BE2C (cell line): ENCODE results near the gene ST6GALNAC5.

Experiments
- DNase-seq: peaks from one replicate; pipeline ENCODE4 v3.0.0-alpha.2; 2020
- H3K27me3 ChIP-seq: fragments of 250-450 bp; sonication (Bioruptor Pico); 2 replicates; pipeline ENCODE4 v1.5.1; 2020; ENCODE audit warnings: mild to moderate bottlenecking
- H3K36me3 ChIP-seq: fragments of 250-450 bp; sonication (Bioruptor Pico); 2 replicates; pipeline ENCODE4 v1.5.1; 2020; ENCODE audit warnings: mild to moderate bottlenecking
- H3K4me1 ChIP-seq: fragments of 250-450 bp; sonication (Bioruptor Pico); 2 replicates; pipeline ENCODE4 v1.5.1; 2020
- H3K4me3 ChIP-seq: 2 replicates; pipeline ENCODE4 v1.5.1; 2011; ENCODE audit warnings: low read depth, low read length
- H3K9me3 ChIP-seq: fragments of 250-450 bp; sonication (Bioruptor Pico); 2 replicates; pipeline ENCODE4 v1.5.1; 2020
- TF ChIP-seq, protein P1 (sequence below): IDR thresholded peaks from 2 replicates; pipeline ENCODE4 v1.5.1; 2012; ENCODE audit warnings: mild to moderate bottlenecking, low read depth, low read length

The ST6GALNAC5 gene

DNA sequence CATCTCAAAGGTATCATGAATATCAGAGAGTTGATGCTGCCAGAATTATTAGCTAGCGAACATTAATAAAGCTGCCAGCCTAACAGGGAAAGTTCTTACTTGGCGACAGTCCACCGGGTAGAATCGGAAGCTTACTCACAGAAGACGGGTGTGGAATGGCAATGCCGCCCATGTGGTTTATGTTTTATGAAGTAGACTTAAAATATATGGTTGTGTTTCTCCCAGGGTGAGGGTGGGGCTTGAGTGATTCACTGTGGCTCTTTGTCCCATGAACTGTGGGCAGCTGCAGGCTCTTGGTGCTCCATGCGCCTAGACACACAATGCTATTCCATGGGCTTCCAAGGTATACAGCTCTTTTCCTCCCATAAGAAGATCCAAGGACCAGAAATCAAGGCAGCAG lies 189.2 kb downstream of the ST6GALNAC5 start:
- no peaks in the 10 kb centered on the region for H3K36me3 ChIP-seq
- H3K4me1 ChIP-seq, result no peaks in the 10 kb centered on the region
- no peaks in the 10 kb centered on the region for H3K9me3 ChIP-seq
- DNase-seq, result no peak
- no peak overlapping the region for H3K4me3 ChIP-seq
- H3K27me3 ChIP-seq, result no peaks in the 10 kb centered on the region
- TF ChIP-seq, protein P1, sequence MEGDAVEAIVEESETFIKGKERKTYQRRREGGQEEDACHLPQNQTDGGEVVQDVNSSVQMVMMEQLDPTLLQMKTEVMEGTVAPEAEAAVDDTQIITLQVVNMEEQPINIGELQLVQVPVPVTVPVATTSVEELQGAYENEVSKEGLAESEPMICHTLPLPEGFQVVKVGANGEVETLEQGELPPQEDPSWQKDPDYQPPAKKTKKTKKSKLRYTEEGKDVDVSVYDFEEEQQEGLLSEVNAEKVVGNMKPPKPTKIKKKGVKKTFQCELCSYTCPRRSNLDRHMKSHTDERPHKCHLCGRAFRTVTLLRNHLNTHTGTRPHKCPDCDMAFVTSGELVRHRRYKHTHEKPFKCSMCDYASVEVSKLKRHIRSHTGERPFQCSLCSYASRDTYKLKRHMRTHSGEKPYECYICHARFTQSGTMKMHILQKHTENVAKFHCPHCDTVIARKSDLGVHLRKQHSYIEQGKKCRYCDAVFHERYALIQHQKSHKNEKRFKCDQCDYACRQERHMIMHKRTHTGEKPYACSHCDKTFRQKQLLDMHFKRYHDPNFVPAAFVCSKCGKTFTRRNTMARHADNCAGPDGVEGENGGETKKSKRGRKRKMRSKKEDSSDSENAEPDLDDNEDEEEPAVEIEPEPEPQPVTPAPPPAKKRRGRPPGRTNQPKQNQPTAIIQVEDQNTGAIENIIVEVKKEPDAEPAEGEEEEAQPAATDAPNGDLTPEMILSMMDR, result no peak

DNA sequence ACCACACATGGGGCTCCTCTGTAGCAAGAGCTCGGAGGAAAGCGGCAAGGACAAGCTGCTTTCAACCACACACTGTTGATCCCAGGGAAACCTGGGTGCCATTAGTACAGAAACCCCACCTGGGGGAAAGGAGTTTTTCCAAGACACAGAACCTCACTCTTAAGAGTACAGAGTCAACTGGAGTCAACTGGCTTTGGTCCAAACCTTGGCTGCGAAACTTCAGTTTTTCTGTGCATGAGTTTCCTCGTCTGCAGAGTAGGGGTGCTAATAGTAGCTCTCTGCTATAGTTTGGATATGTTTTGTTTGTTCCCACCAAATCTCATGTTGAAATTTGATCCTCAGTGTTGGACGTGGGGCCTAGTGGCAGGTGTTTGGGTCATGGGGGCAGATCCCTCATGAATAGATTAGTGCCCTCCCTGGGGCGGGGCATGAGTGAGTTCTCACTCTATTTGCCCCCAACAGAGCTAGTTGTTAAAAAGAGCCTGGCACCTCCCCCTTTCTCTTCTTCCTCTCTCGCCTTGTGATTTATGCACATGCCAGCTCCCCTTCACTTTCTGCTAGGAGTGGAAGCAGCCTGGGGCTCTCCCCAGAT lies 190.8 kb downstream of the ST6GALNAC5 start:
- Histone ChIP-seq H3K9me3 (no peaks in the 10 kb centered on the region), H3K27me3 (no peaks in the 10 kb centered on the region), H3K4me1 (no peaks in the 10 kb centered on the region), H3K36me3 (no peaks in the 10 kb centered on the region), H3K4me3 (no peak overlapping the region)
- no peak for DNase-seq
- TF ChIP-seq, protein P1, result no peak

DNA sequence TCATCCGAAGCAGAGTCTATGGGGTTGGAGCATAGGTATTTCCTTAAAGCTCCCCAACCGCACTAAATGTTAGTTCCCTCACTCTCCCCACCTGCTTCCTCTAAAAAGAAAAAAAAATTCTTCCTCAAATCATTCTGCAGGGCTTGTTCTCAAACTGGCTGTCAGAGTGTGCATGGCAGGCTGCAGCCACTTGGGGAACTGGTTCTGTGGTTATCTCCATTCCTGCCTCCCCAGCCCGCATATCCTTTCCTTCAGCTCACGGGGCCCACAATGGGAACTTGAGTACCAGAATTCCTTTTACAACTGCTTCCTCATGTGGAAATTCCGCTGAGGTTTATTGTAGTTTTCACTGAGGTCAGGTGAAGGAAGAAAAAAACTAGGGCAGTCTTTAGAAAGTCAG lies 192.7 kb downstream of the ST6GALNAC5 start:
- TF ChIP-seq, protein P1, result no peak
- no peak overlapping the region for H3K4me3 ChIP-seq
- no peaks in the 10 kb centered on the region for H3K4me1 ChIP-seq
- H3K9me3 ChIP-seq, result no peaks in the 10 kb centered on the region
- no peak for DNase-seq
- no peaks in the 10 kb centered on the region for H3K36me3 ChIP-seq
- no peaks in the 10 kb centered on the region for H3K27me3 ChIP-seq

DNA sequence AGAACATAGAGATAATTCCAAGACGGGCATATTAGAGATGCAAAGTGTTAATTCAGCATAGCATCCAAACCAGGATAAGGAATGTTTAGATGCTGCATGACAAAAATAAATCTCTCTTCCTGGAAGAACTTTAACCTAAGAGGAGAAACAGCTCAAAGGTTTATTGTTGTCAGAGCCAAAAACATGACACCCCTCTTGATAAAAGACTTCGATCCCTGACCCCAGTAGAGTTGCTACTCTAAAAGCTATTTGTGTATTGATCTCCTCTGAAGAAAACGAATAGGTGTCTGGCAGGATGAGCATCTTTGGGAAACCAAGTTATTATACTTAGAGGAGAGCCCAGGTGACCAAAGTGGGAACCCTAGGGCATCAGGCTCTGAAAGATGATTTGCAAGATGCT lies 193.9 kb downstream of the ST6GALNAC5 start:
- Histone ChIP-seq H3K9me3 (no peaks in the 10 kb centered on the region), H3K4me3 (no peak overlapping the region), H3K36me3 (no peaks in the 10 kb centered on the region), H3K4me1 (no peaks in the 10 kb centered on the region), H3K27me3 (no peaks in the 10 kb centered on the region)
- TF ChIP-seq, protein P1, result no peak
- DNase-seq, result no peak

DNA sequence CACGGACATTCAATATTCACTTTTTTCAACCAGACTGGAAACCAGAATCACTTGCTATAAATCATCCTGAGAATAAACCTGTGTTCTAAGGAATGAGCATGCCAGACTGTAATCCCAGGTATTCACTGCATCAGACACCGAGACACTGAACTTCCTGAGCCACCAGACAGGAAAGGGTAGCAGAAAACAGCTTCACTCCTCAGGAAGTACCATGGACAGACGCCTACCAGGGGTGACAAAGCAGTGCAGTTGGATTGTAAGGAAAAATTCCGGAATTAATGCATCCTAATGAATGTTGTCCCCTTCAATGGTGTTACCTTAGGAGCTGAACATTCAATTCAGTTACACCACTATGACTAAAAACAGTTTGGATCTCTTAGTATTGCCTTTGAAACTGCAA lies 195.8 kb downstream of the ST6GALNAC5 start:
- no peaks in the 10 kb centered on the region for H3K36me3 ChIP-seq
- H3K9me3 ChIP-seq, result no peaks in the 10 kb centered on the region
- no peak for DNase-seq
- TF ChIP-seq, protein P1, result no peak
- no peaks in the 10 kb centered on the region for H3K27me3 ChIP-seq
- H3K4me1 ChIP-seq, result no peaks in the 10 kb centered on the region
- H3K4me3 ChIP-seq, result no peak overlapping the region

DNA sequence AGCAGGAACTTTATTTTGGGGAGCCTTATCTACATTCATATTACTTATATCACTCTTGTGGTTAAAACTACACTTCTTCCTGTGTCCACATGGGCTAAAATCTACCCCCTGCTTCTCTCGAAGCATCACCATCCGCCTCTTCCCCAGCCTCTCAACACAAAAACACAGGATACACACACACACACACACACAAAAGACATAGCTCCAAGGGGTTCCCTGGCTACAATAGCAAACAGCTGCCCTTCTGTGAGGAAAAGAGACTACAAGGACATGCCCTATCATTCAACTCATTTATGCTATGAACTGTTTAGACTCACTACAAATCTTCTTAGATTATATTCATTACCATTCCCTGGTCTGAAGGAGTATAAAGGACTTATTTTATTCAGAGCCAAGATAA lies 197.0 kb downstream of the ST6GALNAC5 start:
- no peaks in the 10 kb centered on the region for H3K4me1 ChIP-seq

More for the DNA sequence above, 197.0 kb downstream of the ST6GALNAC5 start:
- no peaks in the 10 kb centered on the region for H3K27me3 ChIP-seq
- H3K9me3 ChIP-seq, result no peaks in the 10 kb centered on the region
- H3K4me3 ChIP-seq, result no peak overlapping the region
- TF ChIP-seq, protein P1, result no peak
- H3K36me3 ChIP-seq, result no peaks in the 10 kb centered on the region
- DNase-seq, result no peak
